Panc1 (cell line): ENCODE measurements around the gene FRMD4A.

Experiments used
- POLR2AphosphoS5 ChIP-seq: IDR thresholded peaks from 2 replicates; pipeline ENCODE4 v1.6.1; 2012; ENCODE audit warnings: mild to moderate bottlenecking, low read depth, low read length, moderate library complexity
- REST ChIP-seq, 2 experiments: IDR thresholded peaks; 2 replicates each; pipeline ENCODE4 v1.6.1; 2011 to 2012; ENCODE audit warnings: low read depth in 2 of 2, control low read depth in 1 of 2, low read length in 1 of 2, mild to moderate bottlenecking in 1 of 2, moderate library complexity in 1 of 2; ENCODE audit not compliant: insufficient read depth in 1 of 2
- SIN3A ChIP-seq: IDR thresholded peaks from 2 replicates; pipeline ENCODE4 v1.6.1; 2012; ENCODE audit warnings: low read depth, mild to moderate bottlenecking, low read length, moderate library complexity, borderline replicate concordance; ENCODE audit not compliant: insufficient read depth
- TCF7L2 ChIP-seq: IDR thresholded peaks from 2 replicates; pipeline ENCODE4 v1.6.1; 2011; ENCODE audit warnings: mild to moderate bottlenecking, low read depth, low read length, inconsistent platforms
- TF ChIP-seq, protein P1 (sequence below): fragments of 450-650 bp; IDR thresholded peaks from 2 replicates; pipeline ENCODE4 v1.5.1; 2017; ENCODE audit warnings: mild to moderate bottlenecking

DNA sequence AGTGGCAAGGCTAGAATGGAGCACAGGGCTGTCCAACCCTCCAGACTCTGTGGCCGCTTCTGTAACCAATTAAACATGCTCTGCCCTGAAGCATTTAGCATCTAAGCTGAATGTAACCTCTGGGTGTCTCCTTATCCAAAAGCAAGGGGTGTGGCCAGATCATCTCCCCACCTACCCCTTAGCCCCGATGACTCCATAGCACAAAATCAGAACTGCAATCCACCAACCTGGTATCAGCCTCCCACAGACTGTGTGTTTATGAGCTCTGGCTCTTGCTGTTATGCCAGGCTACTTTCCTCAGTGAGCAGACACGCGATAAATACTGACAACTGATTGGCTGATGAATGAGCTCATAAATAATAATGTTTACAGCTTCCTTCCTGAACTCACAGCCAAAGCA, 3.2 kb downstream of the FRMD4A start:
- TF ChIP-seq POLR2AphosphoS5 (no peak), SIN3A (no peak), REST (IDR thresholded peaks at IDR 0.05; ENCODE audit: insufficient read depth in 1 of 2, low read depth in 2 of 2, low read length in 1 of 2) (no peak), TCF7L2 (no peak)
- TF ChIP-seq, protein P1, sequence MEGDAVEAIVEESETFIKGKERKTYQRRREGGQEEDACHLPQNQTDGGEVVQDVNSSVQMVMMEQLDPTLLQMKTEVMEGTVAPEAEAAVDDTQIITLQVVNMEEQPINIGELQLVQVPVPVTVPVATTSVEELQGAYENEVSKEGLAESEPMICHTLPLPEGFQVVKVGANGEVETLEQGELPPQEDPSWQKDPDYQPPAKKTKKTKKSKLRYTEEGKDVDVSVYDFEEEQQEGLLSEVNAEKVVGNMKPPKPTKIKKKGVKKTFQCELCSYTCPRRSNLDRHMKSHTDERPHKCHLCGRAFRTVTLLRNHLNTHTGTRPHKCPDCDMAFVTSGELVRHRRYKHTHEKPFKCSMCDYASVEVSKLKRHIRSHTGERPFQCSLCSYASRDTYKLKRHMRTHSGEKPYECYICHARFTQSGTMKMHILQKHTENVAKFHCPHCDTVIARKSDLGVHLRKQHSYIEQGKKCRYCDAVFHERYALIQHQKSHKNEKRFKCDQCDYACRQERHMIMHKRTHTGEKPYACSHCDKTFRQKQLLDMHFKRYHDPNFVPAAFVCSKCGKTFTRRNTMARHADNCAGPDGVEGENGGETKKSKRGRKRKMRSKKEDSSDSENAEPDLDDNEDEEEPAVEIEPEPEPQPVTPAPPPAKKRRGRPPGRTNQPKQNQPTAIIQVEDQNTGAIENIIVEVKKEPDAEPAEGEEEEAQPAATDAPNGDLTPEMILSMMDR = no peak
